ENCODE data around the gene CACNA2D3.

- TF ChIP-seq CTCF (IDR thresholded peaks at IDR 0.05), result no peak
- no peak for TF ChIP-seq ZFX (IDR thresholded peaks at IDR 0.05; ENCODE audit: borderline replicate concordance)
Observed at GRCh38 chr3:54307566-54308180, 185.3 kb downstream of the CACNA2D3 start.
